Pancreas (tissue), 10 donors: Measurements from ENCODE around the gene GMDS. TPM values are rescaled to one million over a fixed set of nuclear protein-coding genes. Genes with fewer than 3 reads are reported as not detected.
A peak's percentile ranks its signal among the peaks of the same experiment; 100 is the strongest.
"Not testable (repeated sequence)": the region's sequence is repeated elsewhere in the genome, so short reads cannot be mapped to it uniquely, and the experiment has no call there.

Source experiments
- ATAC-seq, 4 donors: fragments of 200-7000 bp; cut with Tn5 transposase; one replicate each; pipeline versions ENCODE4 v1.8.0 to v1.9.1; 2020; ENCODE audit warnings: mild to moderate bottlenecking in 4 of 4, moderate library complexity in 4 of 4
- DNase-seq, 6 donors: peaks; one replicate each; pipeline ENCODE4 v3.0.0-alpha.2; 2020
- FAIRE-seq: peaks from 2 replicates; lab custom pipeline; 2012; peaks lifted over from hg19 to GRCh38; lab: Jason Lieb, UNC
- H3K27ac ChIP-seq, 4 donors: fragments of 200-600 bp; sonication (generic); 1 replicate in 3 of 4; 2 replicates in 1 of 4; pipeline versions ENCODE4 v1.5.0 to v1.8.0; 2020
- H3K27me3 ChIP-seq, 4 donors: fragments of 200-600 bp; one replicate each; pipeline ENCODE4 v1.8.0; 2021
- H3K36me3 ChIP-seq, 3 donors: fragments of 200-600 bp; sonication (generic) in 1 of 3; one replicate each; pipeline versions ENCODE4 v1.5.0 to v1.8.0; 2020 to 2021
- H3K4me1 ChIP-seq, 3 donors: fragments of 200-600 bp; one replicate each; pipeline ENCODE4 v1.8.0; 2021
- H3K4me3 ChIP-seq, 4 donors: fragments of 200-600 bp; sonication (generic) in 2 of 4; one replicate each; pipeline versions ENCODE4 v1.5.0 to v1.8.0; 2020 to 2021
- H3K9me3 ChIP-seq, 4 donors: fragments of 200-600 bp; one replicate each; pipeline ENCODE4 v1.8.0; 2021
- WGBS, 2 donors: extraction: QIAGEN DNeasy Blood & Tissue Kit; methylation state at CpG; one replicate each; pipeline ENCODE4 v1.1.7; 2013; 5-methylcytosine and 5-hydroxymethylcytosine counted together
- intact Hi-C, 3 donors: fragments of 100-400 bp; cut with DNase I; formaldehyde crosslinking; loops; one replicate each; pipeline versions ENCODE4 v1.11.1 to v1.14.2; 2022
- polyA plus RNA-seq, 2 donors: library from polyadenylated mRNA; stranded (reverse); fragments of 200-250 nt; gene quantifications; one replicate each; pipeline ENCODE4 v1.2.3, GENCODE V29; 2013
- total RNA-seq, 6 donors: library from RNA; stranded (reverse); fragmentation: NEBNext Ultra II Directional in 4 of 6; extraction: Animal tissue kit (Norgen Biotek cat#: 25700) in 4 of 6; gene quantifications; one replicate each; pipeline versions ENCODE4 v1.2.1 to v1.2.4, GENCODE V29; 2021 to 2023
- TF ChIP-seq, protein P1 (sequence below), 4 donors: fragments of 200-600 bp; sonication (generic) in 3 of 4; IDR thresholded peaks; one replicate each; pipeline versions ENCODE4 v1.5.0 to v1.8.0; 2021; ENCODE audit warnings: antibody characterized with exemption in 4 of 4
- donor health status: healthy with polysubstance abuse.
- donor health status: DM: no; HTN: no; CAD: no; lungs with moderate emphysema.
- donor health status: DM: no; HTN: no; CAD: no.
- donor health status: control.
- donor health status: control.
- donor health status: Bipolar disorder and iron deficiency.
- donor health status: DM: yes; HTN: yes; CAD: no.
- donor health status: DM: no; HTN: no; CAD: no.
- donor health status: DM: no; HTN: no; CAD: no.
- donor health status: DM: yes; HTN: yes; CAD: no.

GMDS gene
- total and polyA plus RNA-seq, 8 donors = 7.6 to 40.8 (median 26.5) TPM

DNA sequence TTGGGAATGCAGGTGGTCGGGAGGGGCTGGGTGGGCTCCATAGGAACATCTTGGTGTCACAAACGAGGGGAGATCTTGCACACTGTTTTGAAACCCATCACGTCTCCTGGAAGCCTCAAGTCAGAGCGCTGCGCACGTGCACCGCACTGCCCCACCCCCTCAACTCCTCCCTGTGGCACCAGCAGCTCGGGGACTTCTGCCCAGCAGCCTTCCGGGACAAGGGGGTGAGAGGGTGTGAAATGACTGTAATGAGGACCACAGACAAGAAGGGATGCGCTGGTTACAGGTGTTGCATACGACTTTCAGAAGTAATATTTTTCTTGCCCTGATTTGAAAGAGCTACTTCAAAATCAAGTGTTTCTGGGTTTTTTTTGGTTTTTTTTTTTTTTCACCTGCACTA lies 575.4 kb downstream of the GMDS start:
- no peak for DNase-seq
- intact Hi-C loops = no loop called here
- WGBS, 2 donors = 96% methylated on average over 11 of the region's 11 CpGs
- H3K36me3 ChIP-seq = no peaks in the 10 kb centered on the region
- no peaks in the 10 kb centered on the region for H3K4me1 ChIP-seq
- no peak overlapping the region for H3K4me3 ChIP-seq
- no peak overlapping the region for H3K27ac ChIP-seq
- no peaks in the 10 kb centered on the region for H3K27me3 ChIP-seq
- no peaks in the 10 kb centered on the region for H3K9me3 ChIP-seq
- TF ChIP-seq, protein P1, sequence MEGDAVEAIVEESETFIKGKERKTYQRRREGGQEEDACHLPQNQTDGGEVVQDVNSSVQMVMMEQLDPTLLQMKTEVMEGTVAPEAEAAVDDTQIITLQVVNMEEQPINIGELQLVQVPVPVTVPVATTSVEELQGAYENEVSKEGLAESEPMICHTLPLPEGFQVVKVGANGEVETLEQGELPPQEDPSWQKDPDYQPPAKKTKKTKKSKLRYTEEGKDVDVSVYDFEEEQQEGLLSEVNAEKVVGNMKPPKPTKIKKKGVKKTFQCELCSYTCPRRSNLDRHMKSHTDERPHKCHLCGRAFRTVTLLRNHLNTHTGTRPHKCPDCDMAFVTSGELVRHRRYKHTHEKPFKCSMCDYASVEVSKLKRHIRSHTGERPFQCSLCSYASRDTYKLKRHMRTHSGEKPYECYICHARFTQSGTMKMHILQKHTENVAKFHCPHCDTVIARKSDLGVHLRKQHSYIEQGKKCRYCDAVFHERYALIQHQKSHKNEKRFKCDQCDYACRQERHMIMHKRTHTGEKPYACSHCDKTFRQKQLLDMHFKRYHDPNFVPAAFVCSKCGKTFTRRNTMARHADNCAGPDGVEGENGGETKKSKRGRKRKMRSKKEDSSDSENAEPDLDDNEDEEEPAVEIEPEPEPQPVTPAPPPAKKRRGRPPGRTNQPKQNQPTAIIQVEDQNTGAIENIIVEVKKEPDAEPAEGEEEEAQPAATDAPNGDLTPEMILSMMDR (IDR thresholded peaks at IDR 0.05) = no peak
- FAIRE-seq = no peak
- no peak for ATAC-seq

DNA sequence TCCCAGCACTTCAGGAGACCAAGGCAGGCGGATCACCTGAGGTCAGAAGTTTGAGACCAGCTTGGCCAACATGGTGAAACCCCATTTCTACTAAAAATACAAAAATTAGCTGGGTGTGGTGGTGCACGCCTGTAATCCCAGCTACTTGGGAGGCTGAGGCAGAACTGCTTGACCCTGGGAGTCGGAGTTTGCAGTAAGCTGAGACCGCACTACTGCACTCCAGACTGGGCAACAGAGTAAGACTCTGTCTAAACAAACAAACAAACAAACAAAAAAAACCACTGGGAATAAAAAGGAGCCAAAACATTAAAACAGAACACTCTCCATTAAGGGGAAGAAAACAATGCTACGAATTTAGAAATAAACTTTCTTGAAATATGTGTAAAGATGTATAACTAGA lies 576.9 kb downstream of the GMDS start:
- FAIRE-seq, DNase-seq, ATAC-seq, H3K27ac ChIP-seq, H3K27me3 ChIP-seq, H3K4me3 ChIP-seq, H3K4me1 ChIP-seq, intact Hi-C loops, H3K9me3 ChIP-seq, H3K36me3 ChIP-seq: not testable (repeated sequence)
- 96 to 97% methylated on average over 5 of the region's 5 CpGs for WGBS, 2 donors

DNA sequence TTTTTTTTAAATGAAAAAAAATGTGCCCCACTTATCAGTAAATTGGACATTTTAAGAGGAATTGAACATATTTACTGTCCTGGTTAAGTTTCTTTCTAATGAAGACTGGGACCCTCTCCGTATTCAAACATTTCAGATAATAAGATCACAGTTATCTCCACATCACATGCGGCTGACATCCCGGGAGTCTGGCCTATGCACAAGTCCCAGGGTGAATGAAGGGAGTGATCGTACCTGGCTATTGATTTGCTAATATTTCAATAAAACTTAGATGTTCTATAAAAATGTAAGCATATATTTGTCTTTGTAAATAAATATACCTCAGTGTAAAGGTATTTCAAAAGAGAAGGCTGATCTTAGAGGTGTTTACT lies 577.6 kb downstream of the GMDS start:
- H3K9me3 ChIP-seq = no peaks in the 10 kb centered on the region
- no peak overlapping the region for H3K27ac ChIP-seq
- H3K4me3 ChIP-seq = no peak overlapping the region
- no peaks in the 10 kb centered on the region for H3K4me1 ChIP-seq
- TF ChIP-seq, protein P1 (IDR thresholded peaks at IDR 0.05) = no peak
- ATAC-seq = no peak
- intact Hi-C loops = no loop called here
- no peaks in the 10 kb centered on the region for H3K27me3 ChIP-seq
- no peaks in the 10 kb centered on the region for H3K36me3 ChIP-seq
- no peak for DNase-seq
- WGBS, 2 donors = 93 to 95% methylated on average over 4 of the region's 4 CpGs
- FAIRE-seq = no peak

DNA sequence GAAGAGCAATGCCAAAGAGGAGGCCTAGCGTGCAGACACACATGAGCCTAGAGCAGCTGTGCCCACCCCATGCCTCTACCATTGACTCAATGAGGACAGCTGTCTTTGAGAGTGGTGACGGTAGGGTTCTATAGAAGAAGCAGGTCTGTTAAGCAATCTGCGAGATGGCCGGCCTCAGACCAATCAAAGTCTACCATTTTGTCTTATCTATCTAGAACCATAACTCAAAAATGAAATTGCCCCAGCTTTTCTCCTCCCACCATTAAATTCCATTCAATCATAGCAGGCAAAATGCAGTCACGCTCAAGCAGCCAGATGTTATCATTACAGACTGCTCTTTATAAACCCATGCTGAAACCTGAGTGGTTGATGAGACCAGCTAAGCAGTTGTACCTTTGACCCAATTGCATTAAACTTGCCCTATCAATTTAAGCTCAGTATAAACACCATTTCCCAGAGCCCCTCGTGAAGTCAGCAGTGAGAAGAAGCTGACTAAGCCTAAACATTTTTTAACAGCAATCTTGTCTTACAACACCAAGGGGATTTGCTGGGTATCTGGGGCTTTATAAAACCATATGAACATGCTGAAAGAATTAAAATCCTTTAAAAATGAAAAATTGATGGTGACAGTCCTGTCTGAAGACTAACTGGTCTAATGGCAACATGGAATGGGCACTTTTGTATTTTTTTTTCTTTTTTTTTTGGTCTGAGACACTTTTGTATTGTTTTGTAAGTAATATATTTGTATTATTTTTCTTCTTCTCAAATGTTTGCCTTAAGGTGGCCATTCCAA lies 578.2 kb downstream of the GMDS start:
- 96 to 99% methylated on average over 6 of the region's 6 CpGs for WGBS, 2 donors
- ATAC-seq = no peak
- intact Hi-C loops = no loop called here
- Histone ChIP-seq H3K27ac (no peak overlapping the region), H3K27me3 (no peaks in the 10 kb centered on the region), H3K4me1 (no peaks in the 10 kb centered on the region), H3K9me3 (no peaks in the 10 kb centered on the region), H3K36me3 (no peaks in the 10 kb centered on the region), H3K4me3 (no peak overlapping the region)
- no peak for DNase-seq
- TF ChIP-seq, protein P1 (IDR thresholded peaks at IDR 0.05) = no peak
- no peak for FAIRE-seq

- Histone ChIP-seq H3K36me3 (no peaks in the 10 kb centered on the region), H3K27me3 (no peaks in the 10 kb centered on the region), H3K9me3 (no peaks in the 10 kb centered on the region), H3K4me3 (no peak overlapping the region), H3K27ac (no peak overlapping the region), H3K4me1 (no peaks in the 10 kb centered on the region)
- no peak for FAIRE-seq
- no peak for DNase-seq
- TF ChIP-seq, protein P1 (IDR thresholded peaks at IDR 0.05) = no peak
- ATAC-seq = peak in 1 of 4 donors; percentile 38
- WGBS, 2 donors = 90 to 92% methylated on average over 2 of the region's 2 CpGs
- intact Hi-C loops = no loop called here
These were observed 580.2 kb downstream of the GMDS start for GRCh38 chr6:1665214-1665613.
